ENCODE results near the gene EPS8.
"Not testable (repeated sequence)": the region's sequence is repeated elsewhere in the genome, so short reads cannot be mapped to it uniquely, and the experiment has no call there.

The EPS8 gene

GRCh38 chr12:15634010-15634683 is 155.0 kb downstream of the EPS8 start:
- peak; percentile 71 for DNase-seq

GRCh38 chr12:15633201-15633600 is 156.0 kb downstream of the EPS8 start:
- DNase-seq: peak; percentile 49

GRCh38 chr12:15632708-15633107 is 156.5 kb downstream of the EPS8 start:
- DNase-seq: peak; percentile 16

GRCh38 chr12:15631007-15631715 is 158.0 kb downstream of the EPS8 start:
- DNase-seq: peak; percentile 41

GRCh38 chr12:15629761-15630160 is 159.4 kb downstream of the EPS8 start:
- peak; percentile 84 for DNase-seq

- peak; percentile 94 for DNase-seq
Measured at GRCh38 chr12:15629108-15629507, 160.1 kb downstream of the EPS8 start.

GRCh38 chr12:15627995-15628945 is 160.9 kb downstream of the EPS8 start:
- DNase-seq: peak; percentile 66

GRCh38 chr12:15625075-15625474 is 164.1 kb downstream of the EPS8 start:
- DNase-seq: no peak

- DNase-seq: no peak
Measured at GRCh38 chr12:15620741-15621539, 168.2 kb downstream of the EPS8 start.

- DNase-seq: not testable (repeated sequence)
Measured at GRCh38 chr12:15616495-15616894, 172.7 kb downstream of the EPS8 start.

- DNase-seq: peak; percentile 88
Measured at GRCh38 chr12:15613981-15614380, 175.2 kb downstream of the EPS8 start.

- DNase-seq: peak; percentile 46
Measured at GRCh38 chr12:15608941-15609340, 180.2 kb downstream of the EPS8 start.

GRCh38 chr12:15608406-15608805 is 180.8 kb downstream of the EPS8 start:
- no peak for DNase-seq

- DNase-seq: no peak
Measured at GRCh38 chr12:15605881-15606590, 183.2 kb downstream of the EPS8 start.

GRCh38 chr12:15603474-15604085 is 185.6 kb downstream of the EPS8 start:
- DNase-seq: peak; percentile 53

GRCh38 chr12:15602051-15602672 is 187.0 kb downstream of the EPS8 start:
- DNase-seq: peak; percentile 36

GRCh38 chr12:15601210-15601800 is 187.9 kb downstream of the EPS8 start:
- peak; percentile 94 for DNase-seq

GRCh38 chr12:15600223-15600935 is 188.8 kb downstream of the EPS8 start:
- DNase-seq: no peak

GRCh38 chr12:15599266-15600037 is 189.7 kb downstream of the EPS8 start:
- DNase-seq: peak; percentile 83
